Islet precursor cell (in vitro differentiated cells): ENCODE measurements around the gene PAFAH1B2.

Source experiments
- DNase-seq: peaks from one replicate; pipeline ENCODE4 v3.0.0-alpha.2; 2018

PAFAH1B2 gene

GRCh38 chr11:117189191-117189940 lies 45.3 kb downstream of the PAFAH1B2 start:
- DNase-seq, result peak; percentile 40

GRCh38 chr11:117189941-117190544 lies 46.0 kb downstream of the PAFAH1B2 start:
- peak; percentile 45 for DNase-seq

- no peak for DNase-seq
Observed at GRCh38 chr11:117191680-117192400, 47.8 kb downstream of the PAFAH1B2 start.

GRCh38 chr11:117192401-117192875 lies 48.4 kb downstream of the PAFAH1B2 start:
- DNase-seq, result no peak

- no peak for DNase-seq
Observed at GRCh38 chr11:117193130-117194020, 49.3 kb downstream of the PAFAH1B2 start.

GRCh38 chr11:117194267-117194666 lies 50.2 kb downstream of the PAFAH1B2 start:
- no peak for DNase-seq

- DNase-seq, result no peak
Observed at GRCh38 chr11:117195258-117195657, 51.2 kb downstream of the PAFAH1B2 start.

GRCh38 chr11:117195761-117196160 lies 51.7 kb downstream of the PAFAH1B2 start:
- no peak for DNase-seq

GRCh38 chr11:117197006-117197405 lies 52.9 kb downstream of the PAFAH1B2 start:
- no peak for DNase-seq

- DNase-seq, result peak; percentile 90
Observed at GRCh38 chr11:117197516-117198456, 53.7 kb downstream of the PAFAH1B2 start.

- DNase-seq, result no peak
Observed at GRCh38 chr11:117198613-117199012, 54.5 kb downstream of the PAFAH1B2 start.

- DNase-seq, result peak; percentile 98
Observed at GRCh38 chr11:117199053-117199915, 55.2 kb downstream of the PAFAH1B2 start, which contains the start of gene TAGLN. TAGLN (plus strand) TSS chr11:117199370; CDS start chr11:117203014, 3,644 bp downstream.

- no peak for DNase-seq
Observed at GRCh38 chr11:117199916-117200812, 56.1 kb downstream of the PAFAH1B2 start.

GRCh38 chr11:117200813-117201657 lies 56.9 kb downstream of the PAFAH1B2 start:
- DNase-seq, result no peak

GRCh38 chr11:117201658-117202305 lies 57.7 kb downstream of the PAFAH1B2 start:
- no peak for DNase-seq

GRCh38 chr11:117202386-117203068 lies 58.4 kb downstream of the PAFAH1B2 start:
- DNase-seq, result no peak

GRCh38 chr11:117203069-117203407 lies 59.0 kb downstream of the PAFAH1B2 start:
- no peak for DNase-seq
